ENCODE results near the gene METTL3.

DNA sequence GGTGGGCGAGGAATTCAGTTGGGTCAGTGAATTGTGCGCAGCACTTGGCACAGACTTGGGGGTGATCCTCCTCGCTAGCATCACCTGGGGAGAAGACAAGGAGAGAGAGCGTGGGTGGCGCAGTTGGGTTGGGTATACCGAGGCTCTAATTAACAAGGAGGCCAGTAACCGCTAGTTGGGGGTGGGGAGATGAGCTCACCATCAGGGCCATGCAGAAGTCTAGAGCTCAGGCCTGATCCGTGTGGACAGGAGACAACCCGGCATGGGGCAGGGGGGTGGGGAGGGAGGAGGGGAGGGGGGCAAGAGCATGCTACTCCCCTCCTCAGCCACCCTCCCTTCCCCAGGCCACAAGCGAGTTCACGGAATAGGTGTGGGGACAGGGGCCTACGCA lies 14.4 kb upstream of the METTL3 start:
- TF ChIP-seq, protein P1, sequence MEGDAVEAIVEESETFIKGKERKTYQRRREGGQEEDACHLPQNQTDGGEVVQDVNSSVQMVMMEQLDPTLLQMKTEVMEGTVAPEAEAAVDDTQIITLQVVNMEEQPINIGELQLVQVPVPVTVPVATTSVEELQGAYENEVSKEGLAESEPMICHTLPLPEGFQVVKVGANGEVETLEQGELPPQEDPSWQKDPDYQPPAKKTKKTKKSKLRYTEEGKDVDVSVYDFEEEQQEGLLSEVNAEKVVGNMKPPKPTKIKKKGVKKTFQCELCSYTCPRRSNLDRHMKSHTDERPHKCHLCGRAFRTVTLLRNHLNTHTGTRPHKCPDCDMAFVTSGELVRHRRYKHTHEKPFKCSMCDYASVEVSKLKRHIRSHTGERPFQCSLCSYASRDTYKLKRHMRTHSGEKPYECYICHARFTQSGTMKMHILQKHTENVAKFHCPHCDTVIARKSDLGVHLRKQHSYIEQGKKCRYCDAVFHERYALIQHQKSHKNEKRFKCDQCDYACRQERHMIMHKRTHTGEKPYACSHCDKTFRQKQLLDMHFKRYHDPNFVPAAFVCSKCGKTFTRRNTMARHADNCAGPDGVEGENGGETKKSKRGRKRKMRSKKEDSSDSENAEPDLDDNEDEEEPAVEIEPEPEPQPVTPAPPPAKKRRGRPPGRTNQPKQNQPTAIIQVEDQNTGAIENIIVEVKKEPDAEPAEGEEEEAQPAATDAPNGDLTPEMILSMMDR (conservative IDR thresholded peaks at IDR 0.05 in 1 of 2, IDR thresholded peaks at IDR 0.05 in 1 of 2; ENCODE audit: low read depth in 1 of 2, low read length in 2 of 2) = no peak
- no peak for TF ChIP-seq EZH2 (IDR thresholded peaks at IDR 0.05; ENCODE audit: low read length, missing control alignments)
